HepG2 (cell line): Measurements from ENCODE around the gene ZC3H18. TPM values are rescaled to one million over a fixed set of nuclear protein-coding genes. Genes with fewer than 3 reads are reported as not detected.

ENCODE experiments used
- ERF ChIP-seq: IDR thresholded peaks from 2 replicates; pipeline ENCODE4 v1.6.1; 2018; ENCODE audit warnings: missing biosample characterization, missing genetic modification reagents
- FOXO1 ChIP-seq: sonication (generic); formaldehyde crosslinking; IDR thresholded peaks from 2 replicates; pipeline ENCODE4 v1.4.0; 2020; ENCODE audit warnings: missing genetic modification reagents
- HDAC2 ChIP-seq: sonication (generic); formaldehyde crosslinking; IDR thresholded peaks from 2 replicates; pipeline ENCODE4 v1.4.0; 2020; ENCODE audit warnings: missing genetic modification reagents
- NCOR1 ChIP-seq: fragments of 200-600 bp; sonication (generic); IDR thresholded peaks from 2 replicates; pipeline ENCODE4 v1.7.0; 2017; ENCODE audit warnings: antibody characterized with exemption, low read length, borderline replicate concordance
- RBFOX2 ChIP-seq: fragments of 200-400 bp; formaldehyde crosslinking; IDR thresholded peaks from 2 replicates; pipeline ENCODE4 v1.6.1; 2017; ENCODE audit warnings: low read depth, mild to moderate bottlenecking, low read length
- SMAD9 ChIP-seq: sonication (generic); formaldehyde crosslinking; IDR thresholded peaks from 2 replicates; pipeline ENCODE4 v1.5.1; 2020; ENCODE audit warnings: mild to moderate bottlenecking, missing genetic modification reagents
- SNAI1 ChIP-seq: sonication (generic); formaldehyde crosslinking; IDR thresholded peaks from 2 replicates; pipeline ENCODE4 v1.5.0; 2020; ENCODE audit warnings: mild to moderate bottlenecking, missing genetic modification reagents, borderline replicate concordance
- SP5 ChIP-seq: IDR thresholded peaks from 2 replicates; pipeline ENCODE4 v1.6.1; 2016; ENCODE audit warnings: low read depth, borderline replicate concordance
- ZNF446 ChIP-seq: sonication (generic); formaldehyde crosslinking; IDR thresholded peaks from 2 replicates; pipeline ENCODE4 v1.5.0; 2020; ENCODE audit warnings: mild to moderate bottlenecking, missing genetic modification reagents
- ZNF451 ChIP-seq: sonication (generic); formaldehyde crosslinking; IDR thresholded peaks from 2 replicates; pipeline ENCODE4 v1.5.0; 2020; ENCODE audit warnings: mild to moderate bottlenecking, missing genetic modification reagents
- ZNF569 ChIP-seq: sonication (generic); formaldehyde crosslinking; IDR thresholded peaks from 2 replicates; pipeline ENCODE4 v1.5.0; 2020; ENCODE audit warnings: mild to moderate bottlenecking, missing genetic modification reagents, moderate library complexity, borderline replicate concordance
- ZNF605 ChIP-seq: sonication (generic); formaldehyde crosslinking; IDR thresholded peaks from 2 replicates; pipeline ENCODE4 v1.8.0; 2022; ENCODE audit warnings: mild to moderate bottlenecking, missing genetic modification reagents
- ZNF629 ChIP-seq: sonication (generic); formaldehyde crosslinking; conservative IDR thresholded peaks from 2 replicates; pipeline ENCODE4 v1.5.0; 2020; ENCODE audit warnings: missing genetic modification reagents
- ZNF746 ChIP-seq: sonication (generic); formaldehyde crosslinking; IDR thresholded peaks from 2 replicates; pipeline ENCODE4 v1.8.0; 2022; ENCODE audit warnings: mild to moderate bottlenecking, missing genetic modification reagents
- polyA plus RNA-seq, 8 experiments: library from polyadenylated mRNA; depleted of rRNA in 3 of 8; stranded (reverse) in 7 of 8; unstranded in 1 of 8; fragments of >200 nt; fragmentation: Illumina TruSeq in 4 of 8; extraction: Trizol in 4 of 8; gene quantifications; 2 replicates each; pipeline versions ENCODE4 v1.2.1 to v1.2.3, GENCODE V29; 2011 to 2016; ENCODE audit warnings: low read depth in 4 of 8, missing spikeins in 1 of 8, mixed read lengths in 1 of 8; ENCODE audit not compliant: insufficient read depth in 1 of 8
- total RNA-seq, 5 experiments: library from RNA; depleted of rRNA; stranded (reverse); fragments of >200 nt; fragmentation: Illumina TruSeq; extraction: Trizol; gene quantifications; 2 replicates each; pipeline ENCODE4 v1.2.3, GENCODE V29; 2016; ENCODE audit warnings: low read depth in 1 of 5
- TF ChIP-seq, protein P1 (sequence below): sonication (generic); formaldehyde crosslinking; conservative IDR thresholded peaks from 2 replicates; pipeline ENCODE4 v1.4.0; 2020; ENCODE audit warnings: missing genetic modification reagents
- TF ChIP-seq, protein P2 (sequence below): sonication (generic); formaldehyde crosslinking; IDR thresholded peaks from 2 replicates; pipeline ENCODE4 v1.8.1; 2022; ENCODE audit warnings: mild to moderate bottlenecking, missing genetic modification reagents
- TF ChIP-seq, protein P3 (sequence below), 2 experiments: fragments of 450-650 bp in 1 of 2; sonication (generic) in 1 of 2; formaldehyde crosslinking in 1 of 2; IDR thresholded peaks; 2 replicates each; pipeline versions ENCODE4 v1.6.1 to v1.8.0; 2016 to 2022; ENCODE audit warnings: antibody characterized with exemption in 1 of 2, mild to moderate bottlenecking in 1 of 2, missing genetic modification reagents in 1 of 2
- TF ChIP-seq, protein P4 (sequence below): sonication (generic); formaldehyde crosslinking; IDR thresholded peaks from 2 replicates; pipeline ENCODE4 v1.8.1; 2023; ENCODE audit warnings: mild to moderate bottlenecking, missing genetic modification reagents

Gene ZC3H18
- total and polyA plus RNA-seq, 2 of the 13 experiments (the other 11 are each of a cell fraction or from before 2014, with no cell fraction given), result 11.2 to 27.4 TPM

DNA sequence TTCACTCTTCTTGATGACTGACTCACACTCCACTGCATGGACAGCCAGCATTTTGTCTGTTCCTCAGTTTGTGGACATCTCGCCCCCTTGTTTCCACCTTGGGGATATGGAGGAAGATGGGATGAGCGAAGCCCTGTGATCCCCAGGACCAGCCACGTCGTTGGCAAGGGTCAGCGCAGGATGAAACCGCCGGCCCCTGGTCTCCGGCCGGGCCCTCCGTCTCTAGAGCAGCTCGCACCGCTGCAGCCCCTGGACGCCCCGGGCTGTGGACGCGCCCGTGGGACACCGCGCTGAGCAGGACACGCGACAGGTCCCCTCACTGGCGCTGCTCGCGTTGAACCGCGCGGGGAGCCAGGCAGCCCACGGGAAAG is 604 bp upstream of the ZC3H18 start (continued):
- no peak for TF ChIP-seq SMAD9 (CRISPR knock-in tag)
- no peak for TF ChIP-seq NCOR1
- no peak for TF ChIP-seq SNAI1 (CRISPR knock-in tag)
- TF ChIP-seq ERF, result 0 out of 2 replicates have a peak, but pooled peaks have one; percentile 3
- TF ChIP-seq ZNF605 (CRISPR knock-in tag), result no peak
- no peak for TF ChIP-seq ZNF446 (CRISPR knock-in tag)
- TF ChIP-seq, protein P1, sequence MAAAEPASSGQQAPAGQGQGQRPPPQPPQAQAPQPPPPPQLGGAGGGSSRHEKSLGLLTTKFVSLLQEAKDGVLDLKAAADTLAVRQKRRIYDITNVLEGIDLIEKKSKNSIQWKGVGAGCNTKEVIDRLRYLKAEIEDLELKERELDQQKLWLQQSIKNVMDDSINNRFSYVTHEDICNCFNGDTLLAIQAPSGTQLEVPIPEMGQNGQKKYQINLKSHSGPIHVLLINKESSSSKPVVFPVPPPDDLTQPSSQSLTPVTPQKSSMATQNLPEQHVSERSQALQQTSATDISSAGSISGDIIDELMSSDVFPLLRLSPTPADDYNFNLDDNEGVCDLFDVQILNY (CRISPR knock-in tag), result no peak; the same call in 1 of the 2 replicates
- peak; percentile 6; the same call in 1 of the 2 replicates for TF ChIP-seq FOXO1 (CRISPR knock-in tag)
- TF ChIP-seq ZNF451 (CRISPR knock-in tag), result no peak
- no peak for TF ChIP-seq RBFOX2
- TF ChIP-seq HDAC2 (CRISPR knock-in tag), result 0 out of 2 replicates have a peak, but pooled peaks have one; percentile 16
- TF ChIP-seq, protein P2, sequence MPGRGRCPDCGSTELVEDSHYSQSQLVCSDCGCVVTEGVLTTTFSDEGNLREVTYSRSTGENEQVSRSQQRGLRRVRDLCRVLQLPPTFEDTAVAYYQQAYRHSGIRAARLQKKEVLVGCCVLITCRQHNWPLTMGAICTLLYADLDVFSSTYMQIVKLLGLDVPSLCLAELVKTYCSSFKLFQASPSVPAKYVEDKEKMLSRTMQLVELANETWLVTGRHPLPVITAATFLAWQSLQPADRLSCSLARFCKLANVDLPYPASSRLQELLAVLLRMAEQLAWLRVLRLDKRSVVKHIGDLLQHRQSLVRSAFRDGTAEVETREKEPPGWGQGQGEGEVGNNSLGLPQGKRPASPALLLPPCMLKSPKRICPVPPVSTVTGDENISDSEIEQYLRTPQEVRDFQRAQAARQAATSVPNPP (CRISPR knock-in tag), result no peak
- TF ChIP-seq ZNF629 (CRISPR knock-in tag), result no peak
- TF ChIP-seq SP5, result no peak
- no peak for TF ChIP-seq ZNF569 (CRISPR knock-in tag)
- TF ChIP-seq ZNF746 (CRISPR knock-in tag), result 0 out of 2 replicates have a peak, but pooled peaks have one; percentile 10
- TF ChIP-seq, protein P3, sequence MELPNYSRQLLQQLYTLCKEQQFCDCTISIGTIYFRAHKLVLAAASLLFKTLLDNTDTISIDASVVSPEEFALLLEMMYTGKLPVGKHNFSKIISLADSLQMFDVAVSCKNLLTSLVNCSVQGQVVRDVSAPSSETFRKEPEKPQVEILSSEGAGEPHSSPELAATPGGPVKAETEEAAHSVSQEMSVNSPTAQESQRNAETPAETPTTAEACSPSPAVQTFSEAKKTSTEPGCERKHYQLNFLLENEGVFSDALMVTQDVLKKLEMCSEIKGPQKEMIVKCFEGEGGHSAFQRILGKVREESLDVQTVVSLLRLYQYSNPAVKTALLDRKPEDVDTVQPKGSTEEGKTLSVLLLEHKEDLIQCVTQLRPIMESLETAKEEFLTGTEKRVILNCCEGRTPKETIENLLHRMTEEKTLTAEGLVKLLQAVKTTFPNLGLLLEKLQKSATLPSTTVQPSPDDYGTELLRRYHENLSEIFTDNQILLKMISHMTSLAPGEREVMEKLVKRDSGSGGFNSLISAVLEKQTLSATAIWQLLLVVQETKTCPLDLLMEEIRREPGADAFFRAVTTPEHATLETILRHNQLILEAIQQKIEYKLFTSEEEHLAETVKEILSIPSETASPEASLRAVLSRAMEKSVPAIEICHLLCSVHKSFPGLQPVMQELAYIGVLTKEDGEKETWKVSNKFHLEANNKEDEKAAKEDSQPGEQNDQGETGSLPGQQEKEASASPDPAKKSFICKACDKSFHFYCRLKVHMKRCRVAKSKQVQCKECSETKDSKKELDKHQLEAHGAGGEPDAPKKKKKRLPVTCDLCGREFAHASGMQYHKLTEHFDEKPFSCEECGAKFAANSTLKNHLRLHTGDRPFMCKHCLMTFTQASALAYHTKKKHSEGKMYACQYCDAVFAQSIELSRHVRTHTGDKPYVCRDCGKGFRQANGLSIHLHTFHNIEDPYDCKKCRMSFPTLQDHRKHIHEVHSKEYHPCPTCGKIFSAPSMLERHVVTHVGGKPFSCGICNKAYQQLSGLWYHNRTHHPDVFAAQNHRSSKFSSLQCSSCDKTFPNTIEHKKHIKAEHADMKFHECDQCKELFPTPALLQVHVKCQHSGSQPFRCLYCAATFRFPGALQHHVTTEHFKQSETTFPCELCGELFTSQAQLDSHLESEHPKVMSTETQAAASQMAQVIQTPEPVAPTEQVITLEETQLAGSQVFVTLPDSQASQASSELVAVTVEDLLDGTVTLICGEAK (IDR thresholded peaks at IDR 0.05), result no peak
- TF ChIP-seq, protein P3 (CRISPR knock-in tag; IDR thresholded peaks at IDR 0.05), result peak; percentile 36; the same call in 1 of the 2 replicates
- TF ChIP-seq, protein P4, sequence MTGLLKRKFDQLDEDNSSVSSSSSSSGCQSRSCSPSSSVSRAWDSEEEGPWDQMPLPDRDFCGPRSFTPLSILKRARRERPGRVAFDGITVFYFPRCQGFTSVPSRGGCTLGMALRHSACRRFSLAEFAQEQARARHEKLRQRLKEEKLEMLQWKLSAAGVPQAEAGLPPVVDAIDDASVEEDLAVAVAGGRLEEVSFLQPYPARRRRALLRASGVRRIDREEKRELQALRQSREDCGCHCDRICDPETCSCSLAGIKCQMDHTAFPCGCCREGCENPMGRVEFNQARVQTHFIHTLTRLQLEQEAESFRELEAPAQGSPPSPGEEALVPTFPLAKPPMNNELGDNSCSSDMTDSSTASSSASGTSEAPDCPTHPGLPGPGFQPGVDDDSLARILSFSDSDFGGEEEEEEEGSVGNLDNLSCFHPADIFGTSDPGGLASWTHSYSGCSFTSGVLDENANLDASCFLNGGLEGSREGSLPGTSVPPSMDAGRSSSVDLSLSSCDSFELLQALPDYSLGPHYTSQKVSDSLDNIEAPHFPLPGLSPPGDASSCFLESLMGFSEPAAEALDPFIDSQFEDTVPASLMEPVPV (CRISPR knock-in tag), result peak; percentile 13; the same call in 1 of the 2 replicates
